Nephron (organoid): Measurements from ENCODE around the gene DOCK3.
"Not testable (repeated sequence)": the region's sequence is repeated elsewhere in the genome, so short reads cannot be mapped to it uniquely, and the experiment has no call there.

Experiments
- H3K27ac Mint-ChIP-seq, 3 experiments: 2 replicates each; pipeline ENCODE4 v1.8.0; 2020; ENCODE audit warnings: mixed read lengths in 3 of 3, mild to moderate bottlenecking in 2 of 3, moderate library complexity in 1 of 3
- H3K27me3 Mint-ChIP-seq: 2 replicates; pipeline ENCODE4 v1.8.0; 2021; ENCODE audit warnings: low read depth, mild to moderate bottlenecking, moderate library complexity, mixed read lengths
- H3K36me3 Mint-ChIP-seq: 2 replicates; pipeline ENCODE4 v1.8.0; 2020; ENCODE audit warnings: low read depth, mixed read lengths
- H3K4me1 Mint-ChIP-seq: 2 replicates; pipeline ENCODE4 v1.8.0; 2020; ENCODE audit warnings: mixed read lengths
- H3K4me3 Mint-ChIP-seq, 3 experiments: 2 replicates each; pipeline ENCODE4 v1.8.0; 2020; ENCODE audit warnings: mild to moderate bottlenecking in 3 of 3, mixed read lengths in 3 of 3, moderate library complexity in 2 of 3
- H3K9me3 Mint-ChIP-seq: 2 replicates; pipeline ENCODE4 v1.8.0; 2020; ENCODE audit warnings: mixed read lengths
- CTCF ChIP-seq, 3 experiments: fragments of 200-600 bp; sonication (generic); IDR thresholded peaks; one replicate each; pipeline ENCODE4 v1.5.0; 2021; ENCODE audit warnings: antibody characterized with exemption in 3 of 3; ENCODE audit not compliant: unreplicated experiment in 3 of 3

DOCK3 gene

GRCh38 chr3:51191768-51192167 lies 517.0 kb downstream of the DOCK3 start:
- H3K27ac Mint-ChIP-seq = no peak overlapping the region
- H3K4me1 Mint-ChIP-seq = no peaks in the 10 kb centered on the region
- TF ChIP-seq CTCF (IDR thresholded peaks at IDR 0.05; ENCODE audit: unreplicated experiment in 3 of 3) = no peak
- no peaks in the 10 kb centered on the region for H3K27me3 Mint-ChIP-seq
- no peak overlapping the region for H3K4me3 Mint-ChIP-seq
- H3K36me3 Mint-ChIP-seq = peaks cover under 1% of the 10 kb centered on the region
- peaks cover 4% of the 10 kb centered on the region for H3K9me3 Mint-ChIP-seq

- H3K4me3 Mint-ChIP-seq = no peak overlapping the region
- peaks cover 19% of the 10 kb centered on the region for H3K9me3 Mint-ChIP-seq
- peaks cover 4% of the 10 kb centered on the region for H3K36me3 Mint-ChIP-seq
- no peaks in the 10 kb centered on the region for H3K4me1 Mint-ChIP-seq
- TF ChIP-seq CTCF (IDR thresholded peaks at IDR 0.05; ENCODE audit: unreplicated experiment in 3 of 3) = no peak
- no peak overlapping the region for H3K27ac Mint-ChIP-seq
- H3K27me3 Mint-ChIP-seq = no peaks in the 10 kb centered on the region
These were observed 523.8 kb downstream of the DOCK3 start for GRCh38 chr3:51198477-51198876.

GRCh38 chr3:51199296-51199695 lies 524.6 kb downstream of the DOCK3 start:
- not testable (repeated sequence) for H3K4me3 Mint-ChIP-seq, H3K27ac Mint-ChIP-seq, H3K36me3 Mint-ChIP-seq, H3K27me3 Mint-ChIP-seq, H3K4me1 Mint-ChIP-seq
- peaks cover 19% of the 10 kb centered on the region for H3K9me3 Mint-ChIP-seq

- peaks cover 5% of the 10 kb centered on the region for H3K27me3 Mint-ChIP-seq
- H3K27ac Mint-ChIP-seq = no peak overlapping the region
- TF ChIP-seq CTCF (IDR thresholded peaks at IDR 0.05; ENCODE audit: unreplicated experiment in 3 of 3) = no peak
- H3K9me3 Mint-ChIP-seq = no peaks in the 10 kb centered on the region
- H3K4me3 Mint-ChIP-seq = no peak overlapping the region
- H3K36me3 Mint-ChIP-seq = no peaks in the 10 kb centered on the region
- H3K4me1 Mint-ChIP-seq = peaks cover 3% of the 10 kb centered on the region
These were observed 541.6 kb downstream of the DOCK3 start for GRCh38 chr3:51216291-51216690.

- no peaks in the 10 kb centered on the region for H3K36me3 Mint-ChIP-seq
- no peak overlapping the region for H3K27ac Mint-ChIP-seq
- no peaks in the 10 kb centered on the region for H3K4me1 Mint-ChIP-seq
- no peaks in the 10 kb centered on the region for H3K9me3 Mint-ChIP-seq
- no peaks in the 10 kb centered on the region for H3K27me3 Mint-ChIP-seq
- H3K4me3 Mint-ChIP-seq = no peak overlapping the region
- no peak for TF ChIP-seq CTCF (IDR thresholded peaks at IDR 0.05; ENCODE audit: unreplicated experiment in 3 of 3)
These were observed 547.2 kb downstream of the DOCK3 start for GRCh38 chr3:51221959-51222358.

- no peaks in the 10 kb centered on the region for H3K27me3 Mint-ChIP-seq
- no peak overlapping the region for H3K27ac Mint-ChIP-seq
- no peaks in the 10 kb centered on the region for H3K4me1 Mint-ChIP-seq
- H3K36me3 Mint-ChIP-seq = no peaks in the 10 kb centered on the region
- H3K9me3 Mint-ChIP-seq = no peaks in the 10 kb centered on the region
- H3K4me3 Mint-ChIP-seq = no peak overlapping the region
- TF ChIP-seq CTCF (IDR thresholded peaks at IDR 0.05; ENCODE audit: unreplicated experiment in 3 of 3) = no peak
These were observed 549.6 kb downstream of the DOCK3 start for GRCh38 chr3:51224283-51224682.
